ENCODE results near the gene CSN1S1.

CSN1S1 gene

DNA sequence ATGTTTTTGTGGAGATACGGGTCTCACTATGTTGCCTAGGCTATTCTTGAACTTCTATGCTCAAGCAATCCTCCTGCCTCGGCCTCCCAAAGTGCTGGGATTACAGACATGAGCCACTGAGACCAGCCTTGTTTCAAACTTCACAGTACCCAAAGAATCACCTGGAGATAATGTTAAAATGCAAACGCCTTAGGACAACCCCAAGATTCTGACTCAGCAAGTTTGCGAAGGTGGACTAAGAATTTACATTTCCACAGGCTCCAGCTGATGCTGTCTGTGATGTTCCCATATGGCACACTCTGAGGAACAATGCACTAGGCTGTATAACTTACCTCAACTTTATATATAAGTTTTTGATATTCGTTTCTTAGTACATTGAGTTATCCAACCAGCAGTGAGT is 63.9 kb downstream of the CSN1S1 start:
- no peak for DNase-seq

- DNase-seq: no peak
These were observed 64.7 kb downstream of the CSN1S1 start, which contains the start of gene STATH for GRCh38 chr4:69995526-69996016. TSS of gene STATH (plus strand) at chr4:69995966. CDS start at chr4:69998438, 2,472 bp downstream.
